Caco-2 (cell line): ENCODE results near the gene KRT5. TPM values are rescaled to one million over a fixed set of nuclear protein-coding genes. Genes with fewer than 3 reads are reported as not detected.
A peak's percentile ranks its signal among the peaks of the same experiment; 100 is the strongest.

Source experiments
- BruUV-seq: library from RNA; stranded (reverse); fragments of 400-500 nt; replicated peaks from 2 replicates; lab custom pipeline; 2021; lab: Mats Ljungman, UMichigan
- CTCF ChIA-PET: fragments of 300-600 bp; sonication (Branson Sonifier 250); formaldehyde crosslinking; loops from one replicate; lab custom pipeline; 2022; ENCODE audit warnings: antibody characterized with exemption; lab: Charles Lee
- POLR2A ChIA-PET: fragments of 300-600 bp; sonication (Branson Sonifier 250); formaldehyde crosslinking; loops from one replicate; lab custom pipeline; 2022; ENCODE audit warnings: antibody characterized with exemption; lab: Charles Lee
- DNase-seq, 2 experiments: peaks; one replicate each; pipeline versions ENCODE4 v3.0.0 to v3.0.0-alpha.2; 2020 to 2022
- H3K27me3 ChIP-seq: replicated peaks from 2 replicates; pipeline ENCODE4 v1.6.0; 2011; ENCODE audit warnings: low read length; ENCODE audit not compliant: control insufficient read depth, insufficient read depth
- H3K36me3 ChIP-seq: 2 replicates; pipeline ENCODE4 v1.5.1; 2011; ENCODE audit warnings: low read length; ENCODE audit not compliant: control insufficient read depth, insufficient read depth
- H3K4me1 ChIP-seq: fragments of 250-450 bp; sonication (Bioruptor Pico); 2 replicates; pipeline ENCODE4 v1.5.1; 2020; ENCODE audit warnings: mild to moderate bottlenecking
- H3K4me3 ChIP-seq: 2 replicates; pipeline ENCODE4 v1.5.1; 2011; ENCODE audit warnings: low read depth, mild to moderate bottlenecking, control low read depth, low read length
- H3K9me3 ChIP-seq: fragments of 250-450 bp; sonication (Bioruptor Pico); 2 replicates; pipeline ENCODE4 v1.5.1; 2020; ENCODE audit warnings: mild to moderate bottlenecking, moderate library complexity
- H3K27ac Mint-ChIP-seq: one replicate; pipeline ENCODE4 v1.8.0; 2022; ENCODE audit warnings: mixed read lengths; ENCODE audit not compliant: unreplicated experiment
- H3K27me3 Mint-ChIP-seq: one replicate; pipeline ENCODE4 v1.8.0; 2022; ENCODE audit warnings: mixed read lengths; ENCODE audit not compliant: insufficient read depth, unreplicated experiment
- H3K36me3 Mint-ChIP-seq: one replicate; pipeline ENCODE4 v1.8.0; 2022; ENCODE audit warnings: mild to moderate bottlenecking, mixed read lengths; ENCODE audit not compliant: insufficient read depth, unreplicated experiment
- H3K4me1 Mint-ChIP-seq: one replicate; pipeline ENCODE4 v1.8.0; 2022; ENCODE audit warnings: low read depth, mixed read lengths; ENCODE audit not compliant: unreplicated experiment
- H3K4me3 Mint-ChIP-seq: one replicate; pipeline ENCODE4 v1.8.0; 2022; ENCODE audit warnings: mild to moderate bottlenecking, moderate library complexity, mixed read lengths; ENCODE audit not compliant: unreplicated experiment
- H3K9me3 Mint-ChIP-seq: one replicate; pipeline ENCODE4 v1.8.0; 2022; ENCODE audit warnings: mixed read lengths; ENCODE audit not compliant: unreplicated experiment
- CTCF ChIP-seq, 2 experiments: fragments of 200-600 bp in 1 of 2; IDR thresholded peaks; 1 replicate in 1 of 2; 2 replicates in 1 of 2; pipeline versions ENCODE4 v1.5.1 to v1.8.0; 2011 to 2022; ENCODE audit warnings: antibody characterized with exemption in 1 of 2, control low read depth in 1 of 2, inconsistent platforms in 1 of 2, low read depth in 1 of 2, low read length in 1 of 2, mild to moderate bottlenecking in 1 of 2, moderate library complexity in 1 of 2; ENCODE audit not compliant: insufficient read depth in 1 of 2, severe bottlenecking in 1 of 2, unreplicated experiment in 1 of 2
- intact Hi-C: fragments of 100-400 bp; cut with micrococcal nuclease; formaldehyde crosslinking; loops from one replicate; pipeline ENCODE4 v1.10.0; 2022; ENCODE audit not compliant: unreplicated experiment
- total RNA-seq: library from RNA; stranded (reverse); gene quantifications from 2 replicates; pipeline ENCODE4 v1.2.3, GENCODE V29; 2022

KRT5 gene
- total RNA-seq, 1 experiment from 2014 or later, result 0.50 TPM

- no peaks in the 10 kb centered on the region for H3K27me3 Mint-ChIP-seq
- no peak for TF ChIP-seq CTCF (IDR thresholded peaks at IDR 0.05; ENCODE audit: insufficient read depth in 1 of 2, low read depth in 1 of 2, low read length in 1 of 2, severe bottlenecking in 1 of 2, unreplicated experiment in 1 of 2)
- no TSS peak for BruUV-seq
- intact Hi-C loops, result no loop called here
- no peaks in the 10 kb centered on the region for H3K27me3 ChIP-seq
- H3K4me3 ChIP-seq, result no peak overlapping the region
- H3K4me1 Mint-ChIP-seq, result no peaks in the 10 kb centered on the region
- no peak overlapping the region for H3K4me3 Mint-ChIP-seq
- no peaks in the 10 kb centered on the region for H3K9me3 ChIP-seq
- H3K27ac Mint-ChIP-seq, result no peak overlapping the region
- POLR2A ChIA-PET, result no interaction called here
- no peaks in the 10 kb centered on the region for H3K9me3 Mint-ChIP-seq
- no peaks in the 10 kb centered on the region for H3K36me3 ChIP-seq
- CTCF ChIA-PET, result no interaction called here
- peak in 1 of 2 experiments; percentile 17 for DNase-seq
- H3K4me1 ChIP-seq, result peaks cover 17% of the 10 kb centered on the region
- H3K36me3 Mint-ChIP-seq, result no peaks in the 10 kb centered on the region
Measured at GRCh38 chr12:52525661-52526499, 5.7 kb upstream of the KRT5 start.

GRCh38 chr12:52524898-52525591 is 4.9 kb upstream of the KRT5 start:
- TF ChIP-seq CTCF (IDR thresholded peaks at IDR 0.05; ENCODE audit: insufficient read depth in 1 of 2, low read depth in 1 of 2, low read length in 1 of 2, severe bottlenecking in 1 of 2, unreplicated experiment in 1 of 2), result no peak
- H3K4me3 ChIP-seq, result no peak overlapping the region
- no peak for DNase-seq
- no TSS peak for BruUV-seq
- Mint-ChIP-seq H3K27me3 (no peaks in the 10 kb centered on the region), H3K9me3 (no peaks in the 10 kb centered on the region), H3K4me1 (no peaks in the 10 kb centered on the region), H3K27ac (no peak overlapping the region), H3K4me3 (no peak overlapping the region), H3K36me3 (no peaks in the 10 kb centered on the region)
- no peaks in the 10 kb centered on the region for H3K9me3 ChIP-seq
- ChIA-PET POLR2A (no interaction called here), CTCF (no interaction called here)
- intact Hi-C loops, result no loop called here
- H3K4me1 ChIP-seq, result peaks cover 19% of the 10 kb centered on the region
- H3K27me3 ChIP-seq, result no peaks in the 10 kb centered on the region
- H3K36me3 ChIP-seq, result no peaks in the 10 kb centered on the region

- Histone ChIP-seq H3K27me3 (no peaks in the 10 kb centered on the region), H3K4me3 (no peak overlapping the region), H3K36me3 (no peaks in the 10 kb centered on the region), H3K9me3 (no peaks in the 10 kb centered on the region), H3K4me1 (peaks cover 19% of the 10 kb centered on the region)
- no peaks in the 10 kb centered on the region for H3K36me3 Mint-ChIP-seq
- no peak for DNase-seq
- H3K9me3 Mint-ChIP-seq, result no peaks in the 10 kb centered on the region
- ChIA-PET POLR2A (no interaction called here), CTCF (no interaction called here)
- H3K27ac Mint-ChIP-seq, result no peak overlapping the region
- no peak for TF ChIP-seq CTCF (IDR thresholded peaks at IDR 0.05; ENCODE audit: insufficient read depth in 1 of 2, low read depth in 1 of 2, low read length in 1 of 2, severe bottlenecking in 1 of 2, unreplicated experiment in 1 of 2)
- no peak overlapping the region for H3K4me3 Mint-ChIP-seq
- no peaks in the 10 kb centered on the region for H3K4me1 Mint-ChIP-seq
- H3K27me3 Mint-ChIP-seq, result no peaks in the 10 kb centered on the region
- no TSS peak for BruUV-seq
- intact Hi-C loops, result no loop called here
Measured at GRCh38 chr12:52524241-52524897, 4.2 kb upstream of the KRT5 start.
